ENCODE results near the gene CCNE1. TPM values are rescaled to one million over a fixed set of nuclear protein-coding genes. Genes with fewer than 3 reads are reported as not detected.

The CCNE1 gene
- 10 to 100 TPM; 32.1 to 32.5 TPM for total RNA-seq

- ChIA-PET CTCF (no interaction called here), POLR2A (no interaction called here)
Observed at GRCh38 chr19:29811125-29812079, at the start of gene CCNE1. CCNE1 (plus strand) TSS chr19:29811991; CDS start chr19:29812556, 565 bp downstream.

GRCh38 chr19:29763196-29763595, 48.6 kb upstream of the CCNE1 start:
- POLR2A ChIA-PET, result no interaction called here
- CTCF ChIA-PET, result interaction anchor here (1.2 kb wide), 1 partner anchor 47 kb away, joined by 3 read pairs; no protein-coding TSS in a partner anchor

GRCh38 chr19:29764361-29764760, 47.4 kb upstream of the CCNE1 start:
- POLR2A ChIA-PET, result no interaction called here
- CTCF ChIA-PET, result interaction anchor here (1.2 kb wide), 1 partner anchor 48 kb away, joined by 3 read pairs; no protein-coding TSS in a partner anchor

- ChIA-PET POLR2A (no interaction called here), CTCF (interaction anchor here (0.8 kb wide), 1 partner anchor 16 kb away, joined by 3 read pairs; no protein-coding TSS in a partner anchor)
Observed at GRCh38 chr19:29766100-29766499, 45.7 kb upstream of the CCNE1 start.

- ChIA-PET POLR2A (no interaction called here), CTCF (interaction anchor here (0.8 kb wide), 1 partner anchor 17 kb away, joined by 3 read pairs; no protein-coding TSS in a partner anchor)
Observed at GRCh38 chr19:29767039-29767735, 44.6 kb upstream of the CCNE1 start.

GRCh38 chr19:29768166-29768565, 43.6 kb upstream of the CCNE1 start:
- POLR2A ChIA-PET, result no interaction called here
- CTCF ChIA-PET, result interaction anchor here (1.0 kb wide), 1 partner anchor 8 kb away, joined by 4 read pairs; no protein-coding TSS in a partner anchor

GRCh38 chr19:29769997-29770396, 41.8 kb upstream of the CCNE1 start:
- POLR2A ChIA-PET, result no interaction called here
- CTCF ChIA-PET, result no interaction called here

GRCh38 chr19:29770648-29771047, 41.1 kb upstream of the CCNE1 start:
- CTCF ChIA-PET, result interaction anchor here (1.4 kb wide), 1 partner anchor 102 kb away, joined by 3 read pairs; no protein-coding TSS in a partner anchor
- POLR2A ChIA-PET, result no interaction called here

DNA sequence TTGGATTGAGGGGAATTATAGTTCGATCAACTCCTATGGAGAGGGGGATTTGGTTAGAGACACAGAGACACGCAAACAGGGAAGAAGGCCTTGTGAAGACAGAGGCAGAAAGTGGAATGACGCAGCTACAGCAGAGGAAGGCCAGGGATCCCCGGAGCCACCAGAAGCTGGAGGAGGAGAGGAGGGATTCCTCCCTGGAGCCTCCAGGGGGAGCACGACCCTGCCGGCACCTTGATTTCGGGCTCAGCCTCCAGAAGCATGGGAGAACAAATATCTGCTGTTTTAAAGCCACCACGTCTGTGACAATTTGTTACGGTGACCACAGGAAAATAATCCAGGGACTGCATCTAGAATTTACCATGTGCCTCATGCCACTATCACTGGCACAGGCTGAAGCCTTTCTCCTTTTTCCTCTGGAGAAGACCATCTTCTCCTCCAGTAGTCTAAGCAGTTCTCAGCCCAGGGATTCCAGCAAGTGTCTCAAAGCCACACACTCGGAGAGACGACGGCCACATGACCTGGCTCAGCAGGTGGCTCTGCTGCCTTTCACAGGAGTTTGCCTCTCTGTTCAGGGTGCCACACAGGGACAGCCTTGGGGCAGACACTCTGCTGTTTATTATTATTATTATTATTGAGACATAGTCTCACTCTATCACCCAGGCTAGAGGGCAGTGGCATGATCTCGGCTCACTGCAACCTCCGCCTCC, 39.9 kb upstream of the CCNE1 start:
- POLR2A ChIA-PET, result no interaction called here
- CTCF ChIA-PET, result interaction anchor here (0.6 to 1.4 kb wide), 2 partner anchors 78 to 101 kb away, joined by 3 to 4 read pairs; no protein-coding TSS in a partner anchor

DNA sequence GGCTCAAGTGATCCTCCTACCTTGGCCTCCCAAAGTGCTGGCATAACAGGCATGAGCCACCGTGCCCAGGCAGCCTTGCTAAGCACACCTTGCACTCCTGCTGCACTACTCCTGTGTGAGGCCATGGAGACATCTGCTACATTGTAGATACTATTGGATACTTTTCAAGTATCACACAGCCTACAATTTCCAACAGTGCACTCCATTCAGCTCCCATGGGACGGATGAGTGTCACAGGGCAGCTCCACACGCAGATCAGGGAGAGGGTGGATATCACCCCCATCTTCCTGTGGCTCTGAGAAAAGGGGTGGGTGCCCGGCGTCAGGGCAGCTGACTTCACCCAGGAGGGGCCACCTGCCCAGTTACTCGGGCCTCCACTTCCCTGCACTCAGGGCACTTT, 39.1 kb upstream of the CCNE1 start:
- ChIA-PET POLR2A (no interaction called here), CTCF (no interaction called here)

GRCh38 chr19:29773141-29773540, 38.6 kb upstream of the CCNE1 start:
- ChIA-PET CTCF (interaction anchor here (0.6 kb wide), 1 partner anchor 1298 kb away, joined by 3 read pairs; no protein-coding TSS in a partner anchor), POLR2A (no interaction called here)

GRCh38 chr19:29774126-29774525, 37.7 kb upstream of the CCNE1 start:
- CTCF ChIA-PET, result no interaction called here
- POLR2A ChIA-PET, result no interaction called here

GRCh38 chr19:29777781-29778309, 33.9 kb upstream of the CCNE1 start:
- POLR2A ChIA-PET, result no interaction called here

DNA sequence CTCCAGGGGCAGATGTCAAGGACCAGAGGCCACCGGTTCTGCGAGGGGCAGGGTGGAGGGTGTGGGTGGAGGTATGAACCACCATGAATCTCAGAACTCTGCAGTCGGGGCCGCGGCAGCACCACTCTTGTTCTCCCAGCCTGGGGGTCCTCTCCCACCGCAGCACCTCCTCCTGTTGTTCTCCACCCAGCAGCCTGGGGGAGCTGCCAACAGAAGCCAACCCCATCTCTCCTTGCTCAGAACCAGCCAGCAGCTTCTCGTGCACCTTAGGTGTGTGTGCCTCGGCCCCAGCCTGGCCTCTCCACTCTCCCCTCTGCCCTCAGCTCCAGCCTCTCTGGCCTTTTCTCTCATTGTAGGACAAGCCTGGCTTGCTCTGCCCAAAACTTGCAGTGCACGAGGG, 31.9 kb upstream of the CCNE1 start:
- ChIA-PET POLR2A (no interaction called here), CTCF (no interaction called here)

More at GRCh38 chr19:29777781-29778309, 33.9 kb upstream of the CCNE1 start:
- CTCF ChIA-PET, result no interaction called here

- ChIA-PET POLR2A (no interaction called here), CTCF (interaction anchor here (1.2 kb wide), 1 partner anchor 27 kb away, joined by 3 read pairs; no protein-coding TSS in a partner anchor)
Observed at GRCh38 chr19:29781386-29782259, 30.2 kb upstream of the CCNE1 start.

- CTCF ChIA-PET, result interaction anchor here (1.0 kb wide), 1 partner anchor 68 kb away, joined by 4 read pairs; no protein-coding TSS in a partner anchor
- POLR2A ChIA-PET, result no interaction called here
Observed at GRCh38 chr19:29782260-29782580, 29.6 kb upstream of the CCNE1 start.

DNA sequence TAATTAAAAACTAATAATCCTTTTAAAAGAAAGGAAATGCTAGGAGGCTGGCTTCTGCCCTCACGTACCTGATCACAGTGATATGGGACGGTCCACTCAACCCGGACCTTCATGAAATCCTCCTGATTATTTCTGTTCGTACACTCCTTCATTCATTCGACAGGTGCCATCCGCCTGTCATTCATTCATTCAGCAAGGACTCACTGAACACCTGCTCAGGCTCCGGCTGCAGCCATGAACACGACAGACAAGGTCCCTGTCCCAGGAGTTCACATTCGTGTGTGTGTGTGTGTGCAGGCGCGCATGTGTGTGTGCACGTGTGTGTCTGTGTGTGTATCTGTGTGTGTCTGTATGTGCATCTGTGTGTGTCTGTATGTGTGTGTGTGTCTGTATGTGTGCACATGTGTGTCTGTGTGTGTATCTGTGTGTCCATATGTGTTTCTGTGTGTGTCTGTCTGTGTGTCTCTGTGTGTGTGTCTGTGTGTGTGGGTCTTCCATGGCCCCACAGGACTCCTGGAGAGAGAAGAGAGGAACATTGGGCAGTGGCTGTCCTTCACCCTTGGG, 28.1 kb upstream of the CCNE1 start:
- CTCF ChIA-PET, result no interaction called here
- POLR2A ChIA-PET, result no interaction called here

DNA sequence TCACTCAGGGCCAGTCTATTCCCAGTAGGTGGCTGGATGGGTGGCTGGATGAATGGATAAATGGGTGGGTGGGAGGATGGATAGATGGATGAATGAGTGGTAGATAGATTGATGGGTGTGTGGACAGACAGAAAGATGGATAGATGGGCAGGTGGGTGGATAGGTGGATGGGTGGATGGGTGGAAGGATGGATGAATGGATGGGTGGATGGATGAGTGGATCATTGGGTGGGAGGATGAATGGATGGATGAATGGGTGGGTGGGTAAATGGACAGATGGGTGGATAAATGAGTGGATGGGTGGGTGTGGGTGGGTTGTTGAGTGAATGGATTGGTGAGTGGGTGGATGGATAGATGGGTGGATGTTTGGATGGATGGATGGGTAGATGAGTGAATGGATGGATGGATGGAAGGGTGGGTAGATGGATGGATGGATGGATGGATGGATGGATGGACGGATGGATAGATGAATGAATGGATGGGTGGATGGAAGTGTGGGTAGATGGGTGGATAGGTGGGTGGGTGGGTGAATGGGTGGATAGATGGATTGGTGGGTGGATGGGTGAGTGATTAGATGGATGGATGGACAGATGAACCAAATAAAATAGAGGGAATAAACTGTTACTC, 27.1 kb upstream of the CCNE1 start:
- ChIA-PET POLR2A (no interaction called here), CTCF (no interaction called here)
